ENCODE measurements around the gene NAPSA. TPM values are rescaled to one million over a fixed set of nuclear protein-coding genes. Genes with fewer than 3 reads are reported as not detected.

Gene NAPSA
- total RNA-seq, 2 donors from 2014 or later: not detected

GRCh38 chr19:50319156-50319555 lies 46.3 kb downstream of the NAPSA start:
- no peak overlapping the region for H3K4me3 ChIP-seq
- ATAC-seq (ENCODE audit: insufficient number of reproducible peaks, low FRiP score, low read depth) (no peak), DNase-seq (ENCODE audit: low spot score) (no peak)
- H3K9me3 ChIP-seq: no peaks in the 10 kb centered on the region
- no peak overlapping the region for H3K27ac ChIP-seq
- TF ChIP-seq, protein P1, sequence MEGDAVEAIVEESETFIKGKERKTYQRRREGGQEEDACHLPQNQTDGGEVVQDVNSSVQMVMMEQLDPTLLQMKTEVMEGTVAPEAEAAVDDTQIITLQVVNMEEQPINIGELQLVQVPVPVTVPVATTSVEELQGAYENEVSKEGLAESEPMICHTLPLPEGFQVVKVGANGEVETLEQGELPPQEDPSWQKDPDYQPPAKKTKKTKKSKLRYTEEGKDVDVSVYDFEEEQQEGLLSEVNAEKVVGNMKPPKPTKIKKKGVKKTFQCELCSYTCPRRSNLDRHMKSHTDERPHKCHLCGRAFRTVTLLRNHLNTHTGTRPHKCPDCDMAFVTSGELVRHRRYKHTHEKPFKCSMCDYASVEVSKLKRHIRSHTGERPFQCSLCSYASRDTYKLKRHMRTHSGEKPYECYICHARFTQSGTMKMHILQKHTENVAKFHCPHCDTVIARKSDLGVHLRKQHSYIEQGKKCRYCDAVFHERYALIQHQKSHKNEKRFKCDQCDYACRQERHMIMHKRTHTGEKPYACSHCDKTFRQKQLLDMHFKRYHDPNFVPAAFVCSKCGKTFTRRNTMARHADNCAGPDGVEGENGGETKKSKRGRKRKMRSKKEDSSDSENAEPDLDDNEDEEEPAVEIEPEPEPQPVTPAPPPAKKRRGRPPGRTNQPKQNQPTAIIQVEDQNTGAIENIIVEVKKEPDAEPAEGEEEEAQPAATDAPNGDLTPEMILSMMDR (IDR thresholded peaks at IDR 0.05): no peak
- H3K36me3 ChIP-seq: no peaks in the 10 kb centered on the region
- no peaks in the 10 kb centered on the region for H3K4me1 ChIP-seq (ENCODE audit: control insufficient read depth in 1 of 2, low read depth in 2 of 2)
- peaks cover 9% of the 10 kb centered on the region for H3K27me3 ChIP-seq (replicated peaks; ENCODE audit: insufficient read depth)

DNA sequence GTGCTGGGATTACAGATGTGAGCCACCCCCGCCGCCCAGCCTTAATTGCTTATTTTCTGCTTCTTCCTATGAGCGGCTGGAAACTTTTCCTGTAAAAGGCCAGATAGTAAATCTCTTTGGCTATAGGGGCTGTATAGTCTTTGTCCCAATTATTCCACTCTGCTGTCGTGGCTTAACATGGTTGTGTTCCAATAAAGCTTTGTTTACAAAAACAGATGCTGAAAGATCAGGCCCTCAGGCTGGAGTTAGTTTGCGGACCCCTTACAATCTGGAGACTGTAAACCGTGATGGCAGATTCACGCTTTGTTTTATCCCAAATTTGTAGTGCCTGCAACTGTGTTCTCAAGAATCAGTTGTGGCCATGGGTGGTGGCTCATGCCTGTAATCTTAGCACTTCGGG lies 47.0 kb downstream of the NAPSA start:
- Histone ChIP-seq H3K36me3 (no peaks in the 10 kb centered on the region), H3K4me3 (no peak overlapping the region), H3K27ac (no peak overlapping the region), H3K4me1 (ENCODE audit: control insufficient read depth in 1 of 2, low read depth in 2 of 2) (no peaks in the 10 kb centered on the region), H3K27me3 (replicated peaks; ENCODE audit: insufficient read depth) (peaks cover 9% of the 10 kb centered on the region), H3K9me3 (no peaks in the 10 kb centered on the region)
- ATAC-seq (ENCODE audit: insufficient number of reproducible peaks, low FRiP score, low read depth) (no peak), DNase-seq (ENCODE audit: low spot score) (no peak)
- TF ChIP-seq, protein P1 (IDR thresholded peaks at IDR 0.05): no peak

- H3K27ac ChIP-seq: no peak overlapping the region
- no peaks in the 10 kb centered on the region for H3K9me3 ChIP-seq
- peaks cover 14% of the 10 kb centered on the region for H3K27me3 ChIP-seq (replicated peaks; ENCODE audit: insufficient read depth)
- TF ChIP-seq, protein P1 (IDR thresholded peaks at IDR 0.05): no peak
- H3K4me3 ChIP-seq: no peak overlapping the region
- H3K4me1 ChIP-seq (ENCODE audit: control insufficient read depth in 1 of 2, low read depth in 2 of 2): no peaks in the 10 kb centered on the region
- DNase-seq (ENCODE audit: low spot score): no peak
- ATAC-seq (ENCODE audit: insufficient number of reproducible peaks, low FRiP score, low read depth): no peak
- H3K36me3 ChIP-seq: no peaks in the 10 kb centered on the region
Observed at GRCh38 chr19:50317115-50317514, 48.3 kb downstream of the NAPSA start.

- no peak for DNase-seq (ENCODE audit: low spot score)
- Histone ChIP-seq H3K36me3 (no peaks in the 10 kb centered on the region), H3K4me3 (no peak overlapping the region), H3K4me1 (ENCODE audit: control insufficient read depth in 1 of 2, low read depth in 2 of 2) (no peaks in the 10 kb centered on the region), H3K9me3 (no peaks in the 10 kb centered on the region), H3K27me3 (replicated peaks; ENCODE audit: insufficient read depth) (peaks cover 14% of the 10 kb centered on the region), H3K27ac (no peak overlapping the region)
- TF ChIP-seq, protein P1 (IDR thresholded peaks at IDR 0.05): no peak
- ATAC-seq (ENCODE audit: insufficient number of reproducible peaks, low FRiP score, low read depth): no peak
Observed at GRCh38 chr19:50315773-50316448, 49.5 kb downstream of the NAPSA start.

GRCh38 chr19:50314724-50315708 lies 50.4 kb downstream of the NAPSA start:
- ATAC-seq (ENCODE audit: insufficient number of reproducible peaks, low FRiP score, low read depth) (no peak), DNase-seq (ENCODE audit: low spot score) (no peak)
- TF ChIP-seq, protein P1 (IDR thresholded peaks at IDR 0.05): no peak
- H3K27ac ChIP-seq: no peak overlapping the region
- no peaks in the 10 kb centered on the region for H3K36me3 ChIP-seq
- peaks cover 14% of the 10 kb centered on the region for H3K27me3 ChIP-seq (replicated peaks; ENCODE audit: insufficient read depth)
- no peaks in the 10 kb centered on the region for H3K9me3 ChIP-seq
- H3K4me3 ChIP-seq: no peak overlapping the region
- H3K4me1 ChIP-seq (ENCODE audit: control insufficient read depth in 1 of 2, low read depth in 2 of 2): no peaks in the 10 kb centered on the region

Data from thoracic aorta (tissue), 2 donors.